Suppressor macrophage treated with lipopolysaccharide for 1 hour (primary cell): ENCODE results near the gene MAP4K2.
"Not testable (repeated sequence)": the region's sequence is repeated elsewhere in the genome, so short reads cannot be mapped to it uniquely, and the experiment has no call there.

Source experiments
- DNase-seq, 3 donors: peaks; one replicate each; pipeline ENCODE4 v3.0.0-alpha.2; 2020 to 2022

The MAP4K2 gene

DNA sequence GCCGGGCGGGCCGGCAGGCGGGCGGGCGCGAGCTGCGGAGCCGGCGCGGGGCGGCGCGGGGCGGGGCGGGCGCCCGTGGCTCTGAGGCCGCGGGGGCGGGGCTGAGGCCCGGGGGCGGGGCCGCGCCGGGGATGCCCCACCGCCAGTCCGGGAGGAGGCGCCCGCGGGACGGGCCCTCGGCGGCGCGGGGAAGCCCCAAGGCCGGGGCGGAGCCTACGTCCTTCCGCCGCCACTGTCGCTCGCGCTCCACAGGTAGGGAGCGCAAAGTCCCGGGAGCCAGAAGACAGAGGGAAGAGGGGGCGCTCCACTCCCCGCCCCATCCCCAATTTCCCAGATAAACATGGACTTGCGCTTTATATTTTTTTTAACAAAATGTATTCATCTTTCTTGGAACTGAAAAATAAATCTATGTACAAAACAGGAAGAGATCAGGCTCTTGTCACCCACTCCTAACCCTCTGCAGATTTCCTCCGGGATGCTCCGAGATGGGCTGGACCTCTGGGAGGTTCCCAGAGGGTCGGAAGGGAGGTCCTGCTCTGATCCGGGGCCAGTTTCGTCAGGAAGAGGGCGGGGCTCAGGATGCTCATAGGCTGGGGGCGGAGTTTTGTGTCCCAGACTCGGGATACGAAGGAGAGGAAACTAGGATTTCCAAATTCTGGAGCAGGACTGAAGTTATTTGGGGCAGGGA is at the start of gene MAP4K2:
TSS of gene MAP4K2 (minus strand) at position 57 of the 688 bp plus-strand sequence. CDS start 65 bp downstream, outside the sequence.
- peak; percentile 87 to 98 (median 95) for DNase-seq

DNA sequence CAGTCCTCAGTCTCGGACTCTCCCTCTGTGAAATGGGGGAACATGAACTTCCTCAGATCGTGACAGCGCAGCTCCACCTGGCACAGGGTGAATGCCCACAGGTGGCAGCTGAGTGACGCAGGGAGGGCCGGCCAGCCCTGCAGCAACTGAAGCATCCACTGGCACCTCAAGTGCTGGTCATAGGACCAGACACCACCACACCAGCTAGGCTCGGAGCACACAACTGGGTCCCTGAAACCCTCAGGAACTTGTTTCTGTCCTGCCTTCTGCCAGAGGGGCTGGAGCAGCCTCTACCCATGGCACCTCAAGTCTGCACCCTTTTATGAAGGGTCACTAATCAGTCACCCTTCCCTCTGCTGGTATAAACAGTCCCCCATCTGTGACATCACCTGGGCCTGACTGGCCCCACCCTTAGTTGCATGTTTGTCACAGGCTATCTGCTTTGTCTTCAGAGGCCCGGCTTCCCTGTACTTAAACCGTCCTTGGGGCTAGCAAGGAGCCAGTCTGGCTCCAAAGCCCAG is 48.9 kb upstream of the MAP4K2 start:
- peak in 1 of 3 donors; percentile 33 for DNase-seq

DNA sequence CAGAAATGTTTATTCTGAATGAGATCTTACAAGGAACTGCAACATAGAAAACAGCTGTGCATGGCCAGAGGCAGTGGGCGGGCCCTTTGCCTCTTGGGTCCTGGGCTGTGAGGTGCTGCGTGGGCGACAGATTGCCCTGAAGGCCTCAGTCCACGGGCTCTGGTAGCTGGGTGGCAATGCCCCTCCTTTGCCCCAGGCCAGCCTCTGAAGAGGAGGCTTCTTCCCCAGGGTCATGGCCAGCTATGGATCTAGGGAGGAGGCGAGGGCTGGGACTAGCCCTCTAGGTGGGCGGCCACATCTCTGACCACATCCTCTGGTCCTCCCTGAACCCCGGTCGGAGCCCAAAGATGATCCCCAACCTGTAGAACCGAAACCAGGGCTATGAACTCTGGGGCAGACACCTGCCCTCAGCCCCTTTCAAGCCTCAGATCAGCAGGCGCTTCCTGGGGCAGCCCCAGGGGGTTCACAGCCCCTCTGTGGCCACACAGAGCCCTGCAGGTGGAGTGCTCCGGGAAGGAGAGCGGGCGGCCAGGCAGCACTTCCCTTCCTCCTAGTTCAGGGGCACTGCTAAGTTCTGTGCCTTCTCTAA is 48.1 kb upstream of the MAP4K2 start:
- peak; percentile 61 to 74 (median 71) for DNase-seq

DNA sequence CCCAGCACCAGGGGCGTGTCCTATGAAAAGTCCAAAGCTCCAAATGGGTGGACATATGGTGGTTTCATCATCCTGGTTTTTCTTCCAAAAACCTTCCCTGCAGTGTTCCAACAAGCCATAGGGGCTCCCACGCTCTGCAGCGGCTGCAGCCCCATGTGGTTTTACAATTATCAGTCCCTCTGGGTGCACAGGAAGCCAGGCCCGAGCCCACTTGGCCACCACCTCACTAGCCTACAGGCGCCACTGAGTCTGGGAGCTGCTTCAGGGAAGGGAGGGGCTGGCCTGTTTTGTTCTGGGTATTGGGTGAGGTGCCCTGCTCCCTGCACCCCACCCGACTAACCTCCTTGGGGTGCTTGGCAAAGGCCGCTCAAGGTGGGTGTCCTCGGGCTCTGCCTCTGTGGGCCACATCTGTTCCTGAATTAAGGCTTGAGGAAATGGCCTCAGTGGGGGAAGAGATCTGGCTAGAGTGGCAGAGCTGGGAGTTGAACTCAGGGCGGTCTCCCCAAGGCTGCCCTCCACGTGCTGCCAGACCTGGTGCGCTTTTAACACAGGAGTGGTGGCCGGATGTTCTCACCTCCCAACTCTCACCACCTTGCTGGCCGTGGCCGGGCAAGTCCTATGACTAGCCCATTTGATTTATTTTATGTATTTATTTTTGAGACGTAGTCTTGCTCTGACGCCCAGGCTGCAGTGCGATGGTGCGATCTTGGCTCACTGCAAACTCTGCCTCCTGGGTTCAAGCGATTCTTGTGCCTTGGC is 46.8 kb upstream of the MAP4K2 start:
- peak; percentile 45 to 63 (median 62) for DNase-seq

DNA sequence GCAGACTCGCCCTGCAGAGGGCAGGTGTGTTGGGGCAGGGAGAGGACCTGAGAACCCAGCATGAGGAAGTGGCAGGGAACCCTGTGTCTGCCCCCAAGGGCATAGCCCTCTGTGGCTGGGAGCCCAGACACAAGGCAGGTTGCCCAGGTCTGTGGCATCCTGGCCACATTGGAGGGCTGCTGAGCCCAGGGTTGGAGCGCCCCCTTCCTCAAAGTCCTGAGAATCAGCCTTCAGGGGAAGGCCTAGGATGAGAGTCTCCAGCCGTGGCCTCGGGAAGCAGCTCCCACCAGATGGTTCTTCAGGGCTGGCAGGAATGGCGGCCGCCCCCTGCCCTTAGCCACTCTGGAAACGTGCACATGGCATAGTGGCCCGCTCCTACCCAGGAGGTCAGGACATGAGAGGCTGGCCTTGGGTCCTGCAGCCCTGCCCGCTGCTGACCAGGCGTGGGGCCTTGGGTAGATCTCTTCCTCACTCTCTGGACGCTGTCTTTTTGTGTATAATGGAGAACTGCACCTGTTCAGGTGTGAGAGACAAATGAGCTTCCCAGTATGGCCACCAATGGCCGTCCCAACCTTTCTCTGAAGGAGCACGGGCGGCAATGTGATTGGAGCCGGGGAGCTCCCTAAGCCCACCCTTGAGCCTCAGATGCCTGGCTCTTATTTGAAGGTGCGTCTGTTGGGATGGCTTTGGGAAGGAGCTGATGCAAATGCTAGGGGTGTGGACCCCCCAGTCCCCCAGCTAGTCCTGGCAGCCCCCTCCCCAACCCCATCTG is 46.0 kb upstream of the MAP4K2 start:
- DNase-seq: peak in 2 of 3 donors; percentile 41 to 47

DNA sequence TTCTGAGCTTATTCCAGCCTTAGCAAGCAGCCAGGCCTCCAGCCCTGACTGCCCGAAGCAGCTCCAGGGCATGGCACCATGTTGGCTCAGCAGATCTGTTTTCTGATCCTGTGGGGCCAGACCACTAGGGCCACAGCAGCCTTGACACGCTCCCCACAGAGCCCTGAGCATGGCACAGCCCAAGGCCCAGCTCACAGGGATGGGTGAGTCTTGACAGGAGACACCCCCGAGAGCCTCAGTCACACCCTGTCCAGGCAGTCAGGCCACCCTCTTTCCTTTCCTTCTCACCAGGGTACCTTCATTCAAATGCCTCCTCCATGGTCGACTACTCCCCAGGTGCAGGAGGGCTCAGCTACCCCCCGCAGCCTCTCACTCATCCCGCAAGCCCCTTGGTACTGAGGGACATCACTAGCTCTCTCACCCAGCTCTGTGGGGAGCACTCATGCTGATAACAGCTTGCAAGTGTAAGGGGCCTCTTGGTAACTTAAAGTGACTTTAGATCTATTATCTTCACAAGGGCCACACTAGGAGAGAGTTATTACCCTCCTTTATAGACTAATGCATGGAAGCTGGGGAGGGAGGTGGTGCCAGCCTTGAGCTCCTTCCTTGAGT is 45.3 kb upstream of the MAP4K2 start:
- peak in 2 of 3 donors; percentile 37 to 40 for DNase-seq

DNA sequence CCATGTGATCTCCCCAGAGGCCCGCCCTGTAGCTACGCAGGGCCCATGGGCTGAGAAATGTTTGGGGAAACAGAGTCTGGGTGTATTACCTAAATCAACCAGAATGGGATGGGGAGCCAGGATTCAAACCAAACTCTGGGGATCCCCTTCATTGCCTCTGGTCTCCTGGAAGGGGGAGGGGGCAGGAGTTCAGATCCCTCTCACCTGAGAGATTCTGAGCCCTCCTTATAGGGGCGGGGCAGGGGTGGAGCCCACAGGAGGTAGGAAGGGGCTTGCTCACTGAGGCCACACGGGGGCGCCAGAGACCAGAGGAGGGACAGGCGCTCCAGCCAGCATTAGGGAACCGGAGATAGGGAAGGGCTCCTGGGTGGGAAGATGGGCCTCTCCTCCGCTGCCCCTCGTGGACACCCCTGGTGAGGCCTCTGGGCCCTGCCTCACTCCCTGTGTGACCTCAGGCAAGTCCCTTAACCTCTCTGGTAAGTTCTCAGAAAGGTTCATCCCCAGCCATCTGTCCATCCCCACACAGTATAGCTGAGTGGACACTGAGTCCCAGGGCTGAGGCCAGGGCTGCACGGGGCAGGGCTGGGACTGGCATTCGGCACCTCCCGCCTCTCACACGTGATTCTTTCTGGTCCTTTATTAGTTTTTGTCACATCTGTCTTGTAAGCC is 44.1 kb upstream of the MAP4K2 start:
- peak; percentile 95 to 98 (median 96) for DNase-seq

DNA sequence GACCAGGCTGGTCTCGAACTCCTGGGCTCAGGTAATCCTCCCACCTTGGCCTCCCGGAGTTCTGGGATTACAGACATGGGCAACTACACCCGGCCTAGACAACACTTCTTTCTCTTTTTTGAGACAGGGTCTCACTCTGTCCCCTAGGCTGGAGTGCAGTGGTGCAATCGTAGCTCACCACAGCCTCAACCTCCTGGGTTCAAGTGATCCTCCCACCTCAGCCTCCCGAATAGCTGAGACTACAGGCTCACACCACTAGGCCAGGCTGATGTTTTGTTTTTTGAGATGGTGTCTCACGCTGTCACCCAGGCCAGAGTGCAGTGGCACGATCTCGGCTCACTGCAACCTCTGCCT is 42.7 kb upstream of the MAP4K2 start:
- DNase-seq: not testable (repeated sequence)

DNA sequence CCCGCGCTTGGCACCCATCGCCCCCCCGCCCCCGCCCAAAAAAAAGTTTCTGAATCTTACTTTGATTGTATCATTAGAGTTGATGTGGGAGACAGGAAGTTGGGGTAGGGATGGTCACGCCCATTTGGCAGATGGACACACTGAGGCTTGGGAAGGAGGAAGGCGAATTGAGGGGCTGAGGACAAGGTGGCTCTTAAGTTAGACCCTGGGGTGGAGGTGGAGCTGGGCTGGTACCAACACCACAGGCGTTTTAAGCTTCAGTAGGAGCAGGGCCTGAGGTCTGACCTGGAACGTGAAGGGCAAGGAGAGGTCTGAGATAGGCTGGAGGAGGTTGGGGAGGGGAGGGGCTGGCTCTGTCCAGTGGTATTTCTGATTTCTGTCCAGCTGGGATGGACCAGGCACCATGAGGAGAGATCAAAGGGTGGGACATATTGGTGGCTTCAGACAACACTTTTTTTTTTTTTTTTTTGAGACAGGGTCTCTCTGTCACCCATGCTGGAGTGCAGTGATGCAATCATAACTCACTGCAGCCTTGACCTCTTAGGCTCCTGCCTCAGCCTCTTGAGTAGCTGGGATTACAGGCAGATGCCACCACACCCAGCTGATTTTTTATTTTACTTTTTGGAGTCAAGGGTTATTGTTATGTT is 42.2 kb upstream of the MAP4K2 start:
- DNase-seq: peak in 2 of 3 donors; percentile 17 to 36

DNA sequence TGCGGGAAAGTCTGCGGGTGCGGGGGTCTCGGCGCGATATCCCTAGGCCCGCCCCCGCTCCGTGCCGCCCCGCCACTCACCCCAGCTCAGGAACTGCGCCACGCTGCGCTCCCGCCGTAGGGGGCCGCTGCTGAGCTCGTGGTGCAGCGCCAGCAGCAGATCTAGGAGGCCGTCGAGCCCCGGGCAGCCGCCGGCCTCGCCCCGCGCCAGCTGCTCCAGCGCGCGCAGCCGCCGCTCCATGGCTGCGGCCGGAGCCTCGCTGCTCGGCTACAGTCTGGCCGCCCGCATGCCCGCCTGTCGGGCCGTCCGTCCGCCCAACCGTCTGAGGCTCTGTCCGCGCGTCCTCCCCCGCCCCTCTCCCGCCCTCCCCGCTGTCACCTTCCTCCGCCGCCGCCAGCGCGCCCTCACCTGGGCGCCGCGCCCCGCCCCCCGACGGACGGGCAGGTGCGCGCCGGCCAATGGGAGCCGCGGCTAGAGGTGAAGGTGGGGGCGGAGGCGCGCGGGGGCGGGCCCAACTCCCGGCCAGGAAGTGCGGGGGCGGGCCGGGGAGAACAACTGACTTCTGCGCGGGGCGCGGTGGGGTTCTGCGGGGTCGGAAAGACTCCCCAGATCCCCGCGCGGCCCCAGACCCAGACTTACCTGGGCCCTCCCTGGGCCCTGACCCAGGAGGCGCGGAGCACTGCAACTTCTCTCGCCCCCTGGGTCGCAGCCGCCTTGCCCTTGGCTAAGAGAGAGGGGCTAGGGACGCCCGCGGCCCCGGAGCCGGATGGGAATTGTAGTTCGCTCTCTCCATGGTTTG is 41.5 kb upstream of the MAP4K2 start, which contains the start of gene CDC42BPG:
TSS of gene CDC42BPG (minus strand) at position 324 of the 799 bp plus-strand sequence. CDS start at position 240, 84 bp downstream.
- DNase-seq: peak; percentile 80 to 91 (median 81)

DNA sequence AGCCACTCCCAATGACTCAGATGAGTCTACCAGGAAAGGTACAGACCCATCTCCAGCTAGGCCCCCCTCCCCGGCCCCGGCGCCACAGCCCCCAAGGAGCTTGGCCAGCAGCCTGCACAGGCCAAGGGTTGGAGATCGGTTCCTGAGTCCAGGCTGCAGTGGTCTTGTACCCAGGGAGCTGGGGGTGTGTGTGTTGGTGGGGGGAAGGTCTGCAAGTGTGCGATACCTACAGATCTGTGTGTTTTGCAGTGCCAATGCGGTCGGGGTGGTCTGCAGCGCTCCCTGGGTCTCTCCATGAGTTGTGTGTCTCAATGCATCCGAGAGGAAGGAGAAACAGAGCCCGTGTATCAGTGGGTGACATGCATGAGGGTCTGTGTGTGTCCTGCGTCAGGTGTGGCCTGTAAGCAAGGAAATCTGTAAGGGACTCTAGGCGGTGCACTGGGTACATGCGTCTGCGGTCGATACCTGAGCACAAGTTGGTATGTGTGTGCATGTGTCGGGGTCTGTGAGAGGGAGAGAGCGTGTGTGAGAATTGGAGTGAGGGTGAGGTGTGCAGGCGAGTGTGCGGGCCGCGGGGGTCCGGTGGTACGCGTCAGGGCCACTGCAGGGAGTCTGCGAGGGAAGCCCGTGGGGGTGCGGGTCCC is 40.8 kb upstream of the MAP4K2 start:
- DNase-seq: no peak

DNA sequence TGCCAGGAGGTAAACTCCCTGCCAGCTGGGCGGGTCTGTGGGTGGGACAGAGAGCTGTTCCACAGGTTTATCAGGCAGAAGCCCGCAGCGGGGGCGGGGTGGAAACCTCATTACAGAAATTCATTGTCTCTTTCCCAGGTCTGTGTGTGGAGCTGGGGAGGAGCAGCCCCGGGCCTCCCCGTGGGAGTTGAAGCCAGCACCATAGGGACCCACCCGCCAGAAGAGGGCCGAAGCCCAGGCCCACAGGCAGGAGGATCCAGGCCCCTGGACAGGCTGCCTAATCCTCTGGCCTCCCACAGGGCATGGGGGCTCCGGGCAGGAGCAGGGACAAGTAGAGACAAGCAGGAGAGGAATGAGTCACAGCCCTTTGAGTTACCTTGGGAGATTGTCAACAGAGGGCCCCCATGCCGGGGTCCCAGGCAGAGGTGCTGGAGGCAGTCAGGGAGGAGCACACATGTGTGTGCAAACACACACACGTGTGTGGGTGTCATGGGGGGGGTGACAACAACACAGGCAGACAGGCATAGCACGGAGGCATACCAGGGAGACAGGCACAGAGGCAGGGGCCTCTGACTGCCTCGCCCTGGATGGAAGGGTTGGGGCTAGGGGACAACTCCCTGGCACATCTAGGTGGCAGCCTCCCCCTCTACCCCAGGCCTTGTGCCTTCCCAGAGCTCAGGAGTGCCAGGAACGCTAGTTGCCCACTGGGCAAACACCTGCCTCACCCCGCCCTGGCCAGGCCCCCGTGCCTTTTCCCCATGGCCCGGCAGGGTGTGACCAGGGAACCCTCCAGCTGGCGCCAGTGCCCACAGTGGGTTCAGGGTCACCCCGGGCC is 40.1 kb upstream of the MAP4K2 start:
- no peak for DNase-seq

DNA sequence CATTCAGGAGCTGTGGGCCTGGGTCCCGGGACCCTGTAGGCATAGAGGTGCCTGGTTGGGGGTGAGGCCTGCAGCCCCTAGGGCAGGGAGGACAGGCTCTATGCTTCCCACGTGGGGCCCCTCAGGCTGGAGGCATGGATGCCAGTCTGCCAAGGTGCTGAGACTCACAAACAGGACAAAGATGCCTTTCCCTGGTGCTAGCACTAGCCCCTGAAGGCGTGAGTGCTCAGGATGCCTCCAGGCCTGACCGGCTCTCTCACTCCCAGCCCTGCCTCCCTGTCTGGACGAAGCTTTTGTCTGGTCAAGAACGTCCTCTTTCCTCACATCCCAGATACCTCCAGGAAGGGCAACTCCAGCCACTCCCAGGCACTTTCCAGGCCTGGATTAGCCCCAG is 39.3 kb upstream of the MAP4K2 start:
- DNase-seq: no peak

DNA sequence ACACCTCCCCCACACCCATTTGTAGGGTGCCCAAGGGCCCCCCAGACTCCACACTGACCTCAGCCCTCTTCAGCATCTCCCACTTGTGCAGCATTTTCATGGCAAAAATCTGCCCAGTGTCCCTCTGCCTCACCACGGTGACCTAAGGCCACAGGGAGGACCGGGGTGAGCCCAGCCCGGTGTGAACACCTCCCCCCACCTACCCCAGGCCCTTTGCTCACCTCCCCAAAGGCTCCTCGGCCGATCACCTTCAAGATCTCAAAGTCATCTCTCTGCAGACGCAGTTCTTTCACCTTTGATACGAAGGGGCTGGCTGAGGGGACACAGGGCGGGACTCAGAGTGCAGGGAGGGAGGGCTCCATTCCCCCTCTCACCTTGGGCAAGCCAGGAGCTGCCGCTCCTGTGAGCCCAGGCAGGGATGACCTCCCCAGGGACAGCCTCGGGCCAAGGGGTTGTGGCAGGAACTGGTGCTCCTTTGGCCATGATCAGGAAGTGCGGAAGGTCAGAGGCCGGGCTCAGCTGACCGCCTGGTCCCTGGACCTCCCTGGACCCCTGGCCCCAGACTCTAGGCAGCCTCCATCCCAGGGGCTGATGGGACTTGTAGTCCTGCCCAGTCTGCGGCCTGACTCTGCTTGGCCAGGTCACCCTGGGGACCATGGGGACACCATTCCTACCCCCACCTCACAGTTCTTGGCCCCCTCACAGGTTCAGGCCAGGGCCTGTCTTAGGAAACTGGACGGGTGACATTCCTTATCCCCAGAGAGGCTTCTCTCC is 38.8 kb upstream of the MAP4K2 start:
- no peak for DNase-seq

DNA sequence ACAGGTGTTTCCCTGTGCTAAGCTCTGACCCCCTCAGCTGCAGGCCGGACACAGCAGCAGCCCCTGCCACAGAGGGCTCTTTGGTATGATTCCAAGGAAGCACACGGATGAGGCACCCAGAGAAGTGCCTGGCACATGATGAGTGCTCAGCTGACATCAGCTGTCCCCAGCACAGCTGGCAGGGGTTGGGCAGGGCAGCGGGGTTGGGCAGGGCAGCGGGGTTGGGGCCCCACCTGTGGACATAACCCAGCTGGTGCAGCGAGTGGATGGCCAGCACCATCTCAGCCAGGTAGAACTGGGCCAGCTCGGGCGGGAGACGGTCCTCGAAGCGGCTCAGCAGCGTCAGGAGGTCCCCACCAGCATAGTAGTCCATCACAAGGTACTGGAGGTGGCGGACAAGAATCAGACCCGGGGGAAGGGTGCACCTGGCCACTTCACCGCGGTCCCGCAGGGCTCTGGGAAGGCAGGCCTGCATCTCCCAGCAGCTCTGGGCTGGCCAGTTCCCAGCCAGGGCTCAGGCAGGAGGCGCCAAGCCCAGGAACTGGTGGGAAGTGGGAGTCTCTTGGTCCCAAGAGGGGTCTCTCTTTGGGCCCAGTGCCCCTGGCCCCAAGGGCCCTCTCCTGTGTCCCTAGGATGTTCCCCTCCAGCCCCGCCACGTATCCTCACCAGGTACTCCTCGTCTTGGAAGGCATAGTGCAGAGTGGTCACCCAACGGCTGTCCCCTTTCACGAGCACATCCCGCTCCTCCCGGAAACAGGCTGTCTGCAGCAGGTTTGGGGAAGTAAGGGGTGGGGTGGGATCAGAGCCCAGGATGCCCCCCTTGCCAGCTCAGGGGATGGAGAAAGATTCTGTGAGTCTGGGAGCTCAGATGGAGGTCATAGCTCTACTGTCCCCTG is 37.1 kb upstream of the MAP4K2 start:
- no peak for DNase-seq

DNA sequence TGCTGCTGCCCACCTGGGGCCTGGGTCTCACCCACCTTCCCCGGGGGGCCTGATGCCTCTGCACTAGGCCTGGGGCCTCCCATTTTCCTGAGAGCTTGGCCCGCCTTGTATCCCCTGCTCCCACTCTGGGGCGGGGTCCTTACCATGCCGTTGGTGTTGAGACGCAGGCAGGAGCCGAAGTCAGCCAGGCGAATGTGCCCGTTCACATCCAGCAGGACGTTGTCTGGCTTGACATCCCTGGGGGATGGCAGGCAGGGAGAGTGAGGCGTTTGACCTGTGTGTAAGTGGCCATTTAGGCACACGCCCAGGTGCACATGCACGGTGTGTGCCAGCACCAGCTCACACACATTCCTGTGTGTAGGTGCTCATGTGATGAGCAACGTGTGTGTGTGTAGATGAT is 36.3 kb upstream of the MAP4K2 start:
- no peak for DNase-seq
